ENCODE data around the gene AAGAB.

DNA sequence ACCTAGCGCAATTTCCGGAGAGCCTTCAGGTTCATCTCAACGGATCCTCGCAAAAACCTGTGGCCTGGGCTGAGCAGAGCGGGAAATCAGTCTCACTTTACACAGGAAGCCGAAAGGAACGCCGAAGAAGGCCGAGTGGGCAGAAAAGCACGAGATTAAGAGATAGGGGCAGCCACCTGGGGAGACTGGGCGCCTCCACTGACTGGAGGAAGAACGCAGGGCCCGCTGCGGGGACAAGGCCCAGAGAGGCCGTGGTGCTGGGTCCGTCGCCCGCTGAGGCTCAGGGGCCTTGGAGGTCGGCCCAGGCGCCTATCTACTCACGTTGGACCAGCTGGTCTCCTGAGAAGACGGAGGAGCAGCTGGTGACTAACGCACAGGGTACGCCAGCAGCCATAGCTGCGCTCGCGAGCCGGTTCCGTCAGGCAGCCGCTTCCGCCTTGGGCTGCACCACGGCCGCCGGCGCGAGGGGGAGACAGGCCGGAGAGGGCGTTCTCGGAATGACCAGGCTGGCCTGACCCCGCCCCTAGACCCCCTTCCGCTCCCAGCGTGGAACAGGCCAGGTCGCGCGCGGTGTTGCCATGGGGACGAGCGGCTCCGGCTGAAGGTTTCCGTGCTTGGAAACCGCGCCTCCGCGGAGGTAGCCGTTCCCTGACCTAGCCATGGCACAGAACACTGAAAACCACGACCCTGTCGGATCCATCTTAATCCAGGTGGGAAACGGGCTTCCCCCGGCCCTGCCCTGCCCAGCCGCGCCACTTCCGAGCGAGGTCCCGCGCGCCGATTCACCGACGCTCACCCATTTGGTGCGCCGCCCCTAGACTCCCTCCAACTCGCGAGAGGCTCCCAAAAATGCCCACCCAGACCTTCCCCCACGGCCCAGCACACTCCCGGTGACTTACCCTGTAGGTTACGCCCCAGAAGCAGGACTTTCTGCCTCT is at the start of gene AAGAB, which contains the start of gene IQCH:
- TF ChIP-seq SIN3A (IDR thresholded peaks at IDR 0.05; ENCODE audit: borderline replicate concordance, insufficient read depth, low read length), result peak; percentile 99
- TF ChIP-seq POLR2AphosphoS5 (IDR thresholded peaks at IDR 0.05; ENCODE audit: low read depth, low read length), result peak; percentile 79
- TF ChIP-seq, protein P1, sequence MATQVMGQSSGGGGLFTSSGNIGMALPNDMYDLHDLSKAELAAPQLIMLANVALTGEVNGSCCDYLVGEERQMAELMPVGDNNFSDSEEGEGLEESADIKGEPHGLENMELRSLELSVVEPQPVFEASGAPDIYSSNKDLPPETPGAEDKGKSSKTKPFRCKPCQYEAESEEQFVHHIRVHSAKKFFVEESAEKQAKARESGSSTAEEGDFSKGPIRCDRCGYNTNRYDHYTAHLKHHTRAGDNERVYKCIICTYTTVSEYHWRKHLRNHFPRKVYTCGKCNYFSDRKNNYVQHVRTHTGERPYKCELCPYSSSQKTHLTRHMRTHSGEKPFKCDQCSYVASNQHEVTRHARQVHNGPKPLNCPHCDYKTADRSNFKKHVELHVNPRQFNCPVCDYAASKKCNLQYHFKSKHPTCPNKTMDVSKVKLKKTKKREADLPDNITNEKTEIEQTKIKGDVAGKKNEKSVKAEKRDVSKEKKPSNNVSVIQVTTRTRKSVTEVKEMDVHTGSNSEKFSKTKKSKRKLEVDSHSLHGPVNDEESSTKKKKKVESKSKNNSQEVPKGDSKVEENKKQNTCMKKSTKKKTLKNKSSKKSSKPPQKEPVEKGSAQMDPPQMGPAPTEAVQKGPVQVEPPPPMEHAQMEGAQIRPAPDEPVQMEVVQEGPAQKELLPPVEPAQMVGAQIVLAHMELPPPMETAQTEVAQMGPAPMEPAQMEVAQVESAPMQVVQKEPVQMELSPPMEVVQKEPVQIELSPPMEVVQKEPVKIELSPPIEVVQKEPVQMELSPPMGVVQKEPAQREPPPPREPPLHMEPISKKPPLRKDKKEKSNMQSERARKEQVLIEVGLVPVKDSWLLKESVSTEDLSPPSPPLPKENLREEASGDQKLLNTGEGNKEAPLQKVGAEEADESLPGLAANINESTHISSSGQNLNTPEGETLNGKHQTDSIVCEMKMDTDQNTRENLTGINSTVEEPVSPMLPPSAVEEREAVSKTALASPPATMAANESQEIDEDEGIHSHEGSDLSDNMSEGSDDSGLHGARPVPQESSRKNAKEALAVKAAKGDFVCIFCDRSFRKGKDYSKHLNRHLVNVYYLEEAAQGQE (IDR thresholded peaks at IDR 0.05; ENCODE audit: insufficient read depth in 1 of 2, low read depth in 2 of 2, low read length in 2 of 2), result 0 out of 4 replicates have a peak, but pooled peaks of 1 of the 2 experiments have one; percentile 5
- TF ChIP-seq TAF1 (IDR thresholded peaks at IDR 0.05; ENCODE audit: borderline replicate concordance, insufficient read depth, low read length), result peak; percentile 96
